ENCODE data around the gene SPATA33.
A peak's percentile ranks its signal among the peaks of the same experiment; 100 is the strongest.

Gene SPATA33

GRCh38 chr16:89710709-89711564 is 53.3 kb downstream of the SPATA33 start:
- no peak for DNase-seq

DNA sequence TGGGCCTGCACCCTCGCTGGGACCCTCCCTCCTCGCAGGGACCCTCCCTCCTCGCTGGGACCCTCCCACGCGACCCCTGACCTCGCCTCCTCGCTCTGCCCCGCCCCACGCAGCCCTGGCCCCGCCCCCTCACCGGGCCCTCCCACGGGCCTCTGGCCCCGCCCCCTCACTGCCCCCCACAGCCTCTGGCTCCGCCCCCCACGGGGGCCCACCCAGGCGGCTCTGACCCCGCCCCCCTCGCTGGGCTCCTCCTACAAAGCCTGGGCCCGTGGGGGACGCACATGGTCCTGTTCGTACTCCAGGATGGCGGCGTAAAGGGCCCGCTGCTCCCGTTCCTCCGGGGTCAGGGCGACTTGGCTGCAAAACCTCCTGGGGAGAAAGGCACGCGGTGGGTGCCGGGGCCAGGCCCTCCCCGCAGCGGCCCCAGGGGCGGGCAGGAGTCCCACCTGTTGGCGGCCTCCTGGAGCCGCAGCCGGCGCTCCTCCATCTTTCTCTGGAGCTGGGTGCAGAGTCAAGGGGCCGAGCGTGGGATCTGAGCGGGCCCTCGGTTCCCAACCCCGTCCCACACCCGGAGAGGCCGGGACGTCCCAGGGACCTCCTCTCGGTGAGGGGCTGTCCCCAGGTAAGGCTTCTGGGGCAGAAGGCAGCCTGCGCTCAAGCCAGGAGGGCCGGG is 54.1 kb downstream of the SPATA33 start:
- peak; percentile 72 for DNase-seq

DNA sequence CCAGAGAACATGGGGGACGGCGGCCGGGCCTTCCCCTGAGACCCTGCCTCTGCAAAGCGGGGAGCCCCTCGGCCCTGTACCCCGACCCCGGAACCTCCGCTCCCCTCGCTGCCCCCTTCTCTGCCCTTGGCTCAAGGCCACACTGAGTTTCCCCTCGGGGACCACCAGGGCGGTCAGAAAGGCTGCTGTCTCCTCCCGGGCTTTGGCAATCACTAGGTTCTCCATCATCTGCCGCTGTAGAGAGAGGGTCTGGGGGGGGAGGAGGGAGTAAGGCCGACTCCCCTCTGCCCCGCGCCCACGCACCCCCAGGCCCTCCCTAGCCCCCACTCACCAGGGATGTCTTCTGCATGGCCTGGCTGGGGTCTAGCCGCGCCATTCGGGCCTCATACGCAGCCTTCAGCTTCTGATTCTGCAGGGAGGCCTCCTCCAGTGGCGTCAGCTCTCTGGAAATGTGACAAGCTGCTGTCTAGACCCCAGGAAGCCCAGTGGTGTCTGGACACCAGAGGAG is 54.7 kb downstream of the SPATA33 start:
- DNase-seq: peak; percentile 38

DNA sequence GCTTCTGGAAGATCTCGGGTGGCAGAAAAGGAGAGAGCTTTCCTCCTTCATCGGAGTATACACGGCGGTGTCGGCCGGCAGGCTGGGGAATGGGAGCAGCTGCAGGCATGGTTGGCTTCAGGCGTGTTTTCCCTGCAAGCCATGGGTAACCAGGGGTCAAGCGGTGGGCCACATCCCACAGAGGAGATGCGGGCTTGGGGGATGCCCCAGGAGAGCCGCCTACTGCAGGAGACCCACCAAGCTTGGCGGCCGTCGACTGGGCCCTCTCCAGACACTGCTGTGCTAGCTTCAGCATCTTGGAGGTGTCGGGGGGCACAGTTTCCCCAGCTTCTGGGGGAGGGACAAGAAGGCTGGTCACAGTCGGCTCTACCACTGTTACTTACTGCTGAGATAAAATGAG is 58.9 kb downstream of the SPATA33 start:
- no peak for DNase-seq

GRCh38 chr16:89716916-89717687 is 59.5 kb downstream of the SPATA33 start:
- no peak for DNase-seq

DNA sequence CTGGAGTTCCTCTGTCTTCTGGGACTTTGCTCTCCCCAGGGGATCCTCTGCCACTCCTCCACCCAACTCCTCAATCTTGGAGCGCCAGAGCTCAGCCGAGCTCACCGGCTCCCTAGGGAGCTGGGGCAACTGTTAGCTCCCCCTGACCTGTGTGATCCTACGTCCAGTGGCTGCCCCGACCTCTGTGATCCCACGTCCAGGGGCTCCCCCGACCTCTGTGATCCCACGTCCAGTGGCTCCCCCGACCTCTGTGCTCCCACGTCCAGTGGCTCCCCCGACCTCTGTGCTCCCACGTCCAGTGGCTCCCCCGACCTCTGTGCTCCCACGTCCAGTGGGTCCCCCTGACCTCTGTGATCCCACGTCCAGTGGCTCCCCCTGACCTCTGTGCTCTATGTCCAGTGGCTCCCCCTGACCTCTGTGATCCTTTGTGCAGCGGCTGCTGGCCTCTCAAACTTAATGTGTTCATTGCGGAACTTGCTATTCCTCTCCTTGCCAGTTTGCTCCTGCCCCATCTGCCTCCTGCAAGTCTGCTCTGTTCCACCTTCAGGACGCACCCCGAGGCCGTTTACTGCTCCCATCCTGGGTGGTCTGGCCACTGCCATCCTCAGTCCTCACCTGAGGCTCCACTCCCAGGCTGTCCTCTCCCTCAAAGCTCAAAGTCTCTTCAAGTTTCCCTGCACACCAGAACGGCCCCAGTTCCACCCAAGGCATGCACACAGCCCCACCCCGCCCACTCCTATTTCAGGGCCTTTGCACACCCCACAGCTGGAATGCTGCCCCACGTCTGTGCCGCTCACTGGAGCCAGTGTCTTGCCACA is 60.3 kb downstream of the SPATA33 start:
- no peak for DNase-seq
